Stimulated activated effector memory CD8-positive, alpha-beta T cell treated with anti-CD3 and anti-CD28 coated beads, Interleukin-12 subunit alpha, Interleukin-12 subunit beta, amount 100 ng/mL, for 72 hours (primary cell): ENCODE measurements around the gene JUN.
A peak's percentile ranks its signal among the peaks of the same experiment; 100 is the strongest.

Source experiments
- ATAC-seq: fragments of 150-1000 bp; cut with Tn5 transposase; 2 replicates; pipeline ENCODE4 v1.10.0; 2021
- DNase-seq, 2 donors: peaks; one replicate each; pipeline ENCODE4 v3.0.0; 2021 to 2022; ENCODE audit warnings: low spot score in 2 of 2
- H3K27ac Mint-ChIP-seq: one replicate; pipeline ENCODE4 v1.8.0; 2022; ENCODE audit warnings: mild to moderate bottlenecking, mixed read lengths
- H3K36me3 Mint-ChIP-seq: one replicate; pipeline ENCODE4 v1.8.0; 2022; ENCODE audit warnings: mild to moderate bottlenecking, mixed read lengths
- H3K4me1 Mint-ChIP-seq: one replicate; pipeline ENCODE4 v1.8.0; 2022; ENCODE audit warnings: mixed read lengths
- H3K4me3 Mint-ChIP-seq: one replicate; pipeline ENCODE4 v1.8.0; 2022; ENCODE audit warnings: mild to moderate bottlenecking, mixed read lengths
- H3K9me3 Mint-ChIP-seq: one replicate; pipeline ENCODE4 v1.8.0; 2022; ENCODE audit warnings: mixed read lengths

The JUN gene

GRCh38 chr1:58783993-58784757 lies at the start of gene JUN:
JUN (minus strand) TSS chr1:58784047; CDS start chr1:58783070, 977 bp downstream.
- peaks cover 56% of the 10 kb centered on the region for H3K36me3 Mint-ChIP-seq
- ATAC-seq (peak; percentile 87), DNase-seq (peak; percentile 88 to 97)
- peaks cover 43% of the 10 kb centered on the region for H3K4me1 Mint-ChIP-seq
- peak within 1 kb of the TSS; percentile 96 for H3K27ac Mint-ChIP-seq
- peak within 1 kb of the TSS; percentile 93 for H3K4me3 Mint-ChIP-seq
- peaks cover 5% of the 10 kb centered on the region for H3K9me3 Mint-ChIP-seq

- Mint-ChIP-seq H3K36me3 (no peaks in the 10 kb centered on the region), H3K4me1 (no peaks in the 10 kb centered on the region), H3K27ac (no peak overlapping the region), H3K9me3 (peaks cover 3% of the 10 kb centered on the region), H3K4me3 (no peak overlapping the region)
- DNase-seq (no peak), ATAC-seq (no peak)
Measured at GRCh38 chr1:58833166-58833565, 49.3 kb upstream of the JUN start.

GRCh38 chr1:58830291-58830690 lies 46.4 kb upstream of the JUN start:
- no peak overlapping the region for H3K27ac Mint-ChIP-seq
- no peaks in the 10 kb centered on the region for H3K4me1 Mint-ChIP-seq
- DNase-seq (no peak), ATAC-seq (no peak)
- H3K36me3 Mint-ChIP-seq = no peaks in the 10 kb centered on the region
- H3K4me3 Mint-ChIP-seq = no peak overlapping the region
- H3K9me3 Mint-ChIP-seq = peaks cover 12% of the 10 kb centered on the region

- H3K4me3 Mint-ChIP-seq = no peak overlapping the region
- no peaks in the 10 kb centered on the region for H3K36me3 Mint-ChIP-seq
- DNase-seq (no peak), ATAC-seq (no peak)
- H3K4me1 Mint-ChIP-seq = no peaks in the 10 kb centered on the region
- H3K9me3 Mint-ChIP-seq = peaks cover 12% of the 10 kb centered on the region
- H3K27ac Mint-ChIP-seq = no peak overlapping the region
Measured at GRCh38 chr1:58829866-58830265, 46.0 kb upstream of the JUN start.

- ATAC-seq (no peak), DNase-seq (no peak)
- H3K27ac Mint-ChIP-seq = no peak overlapping the region
- no peaks in the 10 kb centered on the region for H3K4me1 Mint-ChIP-seq
- H3K36me3 Mint-ChIP-seq = no peaks in the 10 kb centered on the region
- H3K4me3 Mint-ChIP-seq = no peak overlapping the region
- peaks cover 12% of the 10 kb centered on the region for H3K9me3 Mint-ChIP-seq
Measured at GRCh38 chr1:58827298-58827697, 43.5 kb upstream of the JUN start.

GRCh38 chr1:58824753-58825389 lies 41.0 kb upstream of the JUN start:
- H3K27ac Mint-ChIP-seq = no peak overlapping the region
- H3K4me1 Mint-ChIP-seq = no peaks in the 10 kb centered on the region
- no peak for DNase-seq

GRCh38 chr1:58823481-58824010 lies 39.7 kb upstream of the JUN start:
- no peak for DNase-seq
- Mint-ChIP-seq H3K27ac (no peak overlapping the region), H3K4me1 (no peaks in the 10 kb centered on the region), H3K4me3 (no peak overlapping the region), H3K36me3 (no peaks in the 10 kb centered on the region), H3K9me3 (peaks cover 11% of the 10 kb centered on the region)
- no peak for ATAC-seq

More at GRCh38 chr1:58824753-58825389, 41.0 kb upstream of the JUN start:
- peaks cover 12% of the 10 kb centered on the region for H3K9me3 Mint-ChIP-seq
- H3K4me3 Mint-ChIP-seq = no peak overlapping the region
- no peaks in the 10 kb centered on the region for H3K36me3 Mint-ChIP-seq
- no peak for ATAC-seq

- no peak for ATAC-seq
- H3K4me3 Mint-ChIP-seq = no peak overlapping the region
- H3K27ac Mint-ChIP-seq = no peak overlapping the region
- H3K9me3 Mint-ChIP-seq = no peaks in the 10 kb centered on the region
- peaks cover 6% of the 10 kb centered on the region for H3K4me1 Mint-ChIP-seq
- H3K36me3 Mint-ChIP-seq = no peaks in the 10 kb centered on the region
- DNase-seq = no peak
Measured at GRCh38 chr1:58821309-58821708, 37.5 kb upstream of the JUN start.

- DNase-seq (no peak), ATAC-seq (no peak)
- H3K27ac Mint-ChIP-seq = no peak overlapping the region
- H3K4me1 Mint-ChIP-seq = peaks cover 18% of the 10 kb centered on the region
- no peak overlapping the region for H3K4me3 Mint-ChIP-seq
- no peaks in the 10 kb centered on the region for H3K9me3 Mint-ChIP-seq
- H3K36me3 Mint-ChIP-seq = no peaks in the 10 kb centered on the region
Measured at GRCh38 chr1:58818976-58819375, 35.1 kb upstream of the JUN start.

- Mint-ChIP-seq H3K9me3 (no peaks in the 10 kb centered on the region), H3K36me3 (no peaks in the 10 kb centered on the region), H3K4me3 (no peak overlapping the region), H3K27ac (no peak overlapping the region), H3K4me1 (peaks cover 27% of the 10 kb centered on the region)
- ATAC-seq (no peak), DNase-seq (no peak)
Measured at GRCh38 chr1:58818075-58818474, 34.2 kb upstream of the JUN start.

- H3K4me3 Mint-ChIP-seq = peak overlapping the region; percentile 80
- H3K4me1 Mint-ChIP-seq = peaks cover 38% of the 10 kb centered on the region
- H3K9me3 Mint-ChIP-seq = no peaks in the 10 kb centered on the region
- ATAC-seq (no peak), DNase-seq (no peak)
- no peaks in the 10 kb centered on the region for H3K36me3 Mint-ChIP-seq
- peak overlapping the region; percentile 83 for H3K27ac Mint-ChIP-seq
Measured at GRCh38 chr1:58816747-58817221, 32.9 kb upstream of the JUN start.

- Mint-ChIP-seq H3K4me1 (peaks cover 43% of the 10 kb centered on the region), H3K4me3 (peak overlapping the region; percentile 80), H3K9me3 (no peaks in the 10 kb centered on the region), H3K36me3 (no peaks in the 10 kb centered on the region), H3K27ac (peak overlapping the region; percentile 83)
- ATAC-seq = peak; percentile 92
- DNase-seq = peak; percentile 75 to 91
Measured at GRCh38 chr1:58816072-58816746, 32.4 kb upstream of the JUN start.

- peak in 1 of 2 donors; percentile 59 for DNase-seq
- H3K4me3 Mint-ChIP-seq = peak overlapping the region; percentile 80
- no peaks in the 10 kb centered on the region for H3K36me3 Mint-ChIP-seq
- H3K27ac Mint-ChIP-seq = peak overlapping the region; percentile 83
- peaks cover 43% of the 10 kb centered on the region for H3K4me1 Mint-ChIP-seq
- no peak for ATAC-seq
- H3K9me3 Mint-ChIP-seq = no peaks in the 10 kb centered on the region
Measured at GRCh38 chr1:58815686-58816071, 31.8 kb upstream of the JUN start.

- ATAC-seq = peak; percentile 56
- H3K4me1 Mint-ChIP-seq = peaks cover 43% of the 10 kb centered on the region
- H3K4me3 Mint-ChIP-seq = peak overlapping the region; percentile 80
- peak overlapping the region; percentile 83 for H3K27ac Mint-ChIP-seq
- H3K9me3 Mint-ChIP-seq = no peaks in the 10 kb centered on the region
- H3K36me3 Mint-ChIP-seq = no peaks in the 10 kb centered on the region
- peak; percentile 47 to 79 for DNase-seq
Measured at GRCh38 chr1:58815069-58815685, 31.3 kb upstream of the JUN start.
